ENCODE results near the gene CMIP. TPM values are rescaled to one million over a fixed set of nuclear protein-coding genes. Genes with fewer than 3 reads are reported as not detected.
A peak's percentile ranks its signal among the peaks of the same experiment; 100 is the strongest.

Gene CMIP
- total and polyA plus RNA-seq, 10 of the 15 experiments (the other 5 are each of a cell fraction or from before 2014, with no cell fraction given), result 1.2 to 43.2 (median 4.4) TPM

DNA sequence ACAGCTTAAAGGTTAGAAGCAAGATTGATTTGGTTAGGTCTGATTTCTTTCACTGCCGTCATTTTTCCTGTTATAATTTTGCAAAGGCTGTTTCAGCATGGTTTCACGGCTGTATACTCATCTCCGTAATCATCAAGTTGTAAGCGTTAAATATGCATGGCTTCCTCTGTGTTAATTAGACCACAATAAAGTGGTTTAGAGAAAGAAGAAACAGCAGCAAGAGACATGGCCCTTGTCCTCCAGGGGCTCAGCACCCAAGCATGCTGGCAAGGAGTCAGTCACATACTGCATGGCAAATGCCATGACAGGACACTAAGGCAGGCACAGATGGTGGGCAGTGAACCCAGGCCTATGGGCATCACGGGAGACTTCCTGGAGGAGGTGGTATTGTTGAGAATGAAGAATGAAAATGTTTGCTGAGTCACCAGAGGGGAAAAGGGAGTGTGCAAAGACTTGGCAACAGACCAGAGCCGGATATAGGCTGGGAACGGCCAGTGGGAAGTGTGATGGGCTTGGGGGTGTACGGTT is 273.1 kb downstream of the CMIP start (continued):
- TF ChIP-seq SIN3A (IDR thresholded peaks at IDR 0.05; ENCODE audit: low read depth, low read length), result no peak
- no peak for TF ChIP-seq ZNF384 (IDR thresholded peaks at IDR 0.05; ENCODE audit: borderline replicate concordance, low read depth, low read length)
- TF ChIP-seq ATF7 (IDR thresholded peaks at IDR 0.05; ENCODE audit: low read depth), result peak; percentile 88
- peak; percentile 98 for TF ChIP-seq MLLT1 (IDR thresholded peaks at IDR 0.05)
- no peak for TF ChIP-seq E2F8 (IDR thresholded peaks at IDR 0.05; ENCODE audit: low read depth, partially characterized antibody)
- TF ChIP-seq CHD2 (IDR thresholded peaks at IDR 0.05; ENCODE audit: borderline replicate concordance, low read depth, low read length), result peak; percentile 52; the same call in 1 of the 2 replicates
- TF ChIP-seq NBN (IDR thresholded peaks at IDR 0.05), result peak; percentile 58
- peak; percentile 83 for TF ChIP-seq SMARCA5 (IDR thresholded peaks at IDR 0.05)
- TF ChIP-seq RB1 (IDR thresholded peaks at IDR 0.05; ENCODE audit: borderline replicate concordance), result peak; percentile 43; the same call in 1 of the 2 replicates
- TF ChIP-seq CBFB (IDR thresholded peaks at IDR 0.05; ENCODE audit: low read depth), result 0 out of 2 replicates have a peak, but pooled peaks have one; percentile 20
- peak; percentile 50 for TF ChIP-seq MEF2B (IDR thresholded peaks at IDR 0.05; ENCODE audit: partially characterized antibody, poor library complexity, severe bottlenecking)
- TF ChIP-seq, protein P1, sequence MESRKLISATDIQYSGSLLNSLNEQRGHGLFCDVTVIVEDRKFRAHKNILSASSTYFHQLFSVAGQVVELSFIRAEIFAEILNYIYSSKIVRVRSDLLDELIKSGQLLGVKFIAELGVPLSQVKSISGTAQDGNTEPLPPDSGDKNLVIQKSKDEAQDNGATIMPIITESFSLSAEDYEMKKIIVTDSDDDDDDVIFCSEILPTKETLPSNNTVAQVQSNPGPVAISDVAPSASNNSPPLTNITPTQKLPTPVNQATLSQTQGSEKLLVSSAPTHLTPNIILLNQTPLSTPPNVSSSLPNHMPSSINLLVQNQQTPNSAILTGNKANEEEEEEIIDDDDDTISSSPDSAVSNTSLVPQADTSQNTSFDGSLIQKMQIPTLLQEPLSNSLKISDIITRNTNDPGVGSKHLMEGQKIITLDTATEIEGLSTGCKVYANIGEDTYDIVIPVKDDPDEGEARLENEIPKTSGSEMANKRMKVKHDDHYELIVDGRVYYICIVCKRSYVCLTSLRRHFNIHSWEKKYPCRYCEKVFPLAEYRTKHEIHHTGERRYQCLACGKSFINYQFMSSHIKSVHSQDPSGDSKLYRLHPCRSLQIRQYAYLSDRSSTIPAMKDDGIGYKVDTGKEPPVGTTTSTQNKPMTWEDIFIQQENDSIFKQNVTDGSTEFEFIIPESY (IDR thresholded peaks at IDR 0.05), result no peak
- no peak for TF ChIP-seq STAT3 (IDR thresholded peaks at IDR 0.05; ENCODE audit: low read depth, low read length)
- TF ChIP-seq ZNF24 (IDR thresholded peaks at IDR 0.05), result peak; percentile 51; the same call in 1 of the 2 replicates
- peak; percentile 99 for TF ChIP-seq MTA2 (IDR thresholded peaks at IDR 0.05; ENCODE audit: low read depth)
- TF ChIP-seq BHLHE40 (IDR thresholded peaks at IDR 0.05; ENCODE audit: borderline replicate concordance in 1 of 2, low read depth in 2 of 2, low read length in 1 of 2), result peak in 1 of 2 experiments; percentile 56; a peak in 1 of 4 replicates
- TF ChIP-seq DPF2 (IDR thresholded peaks at IDR 0.05), result peak; percentile 93

Data from GM12878 (cell line).